Stimulated activated CD4-positive, alpha-beta T cell treated with anti-CD3 and anti-CD28 coated beads, Interleukin-12 subunit alpha, Interleukin-12 subunit beta, amount 100 ng/mL, for 4 hours (primary cell): ENCODE measurements around the gene SFXN5.
"Not testable (repeated sequence)": the region's sequence is repeated elsewhere in the genome, so short reads cannot be mapped to it uniquely, and the experiment has no call there.

ENCODE experiments used
- DNase-seq: peaks from one replicate; pipeline ENCODE4 v3.0.0-alpha.2; 2020

The SFXN5 gene

GRCh38 chr2:73100956-73101355 lies 29.4 kb upstream of the SFXN5 start:
- DNase-seq, result no peak

GRCh38 chr2:73099486-73099885 lies 28.0 kb upstream of the SFXN5 start:
- DNase-seq, result no peak

GRCh38 chr2:73095910-73096309 lies 24.4 kb upstream of the SFXN5 start:
- no peak for DNase-seq

- not testable (repeated sequence) for DNase-seq
Observed at GRCh38 chr2:73093601-73094218, 22.2 kb upstream of the SFXN5 start.

- no peak for DNase-seq
Observed at GRCh38 chr2:73092146-73092783, 20.8 kb upstream of the SFXN5 start.

GRCh38 chr2:73091696-73092095 lies 20.2 kb upstream of the SFXN5 start:
- no peak for DNase-seq

- no peak for DNase-seq
Observed at GRCh38 chr2:73091164-73091563, 19.7 kb upstream of the SFXN5 start.

GRCh38 chr2:73089270-73090030 lies 17.9 kb upstream of the SFXN5 start:
- no peak for DNase-seq

- no peak for DNase-seq
Observed at GRCh38 chr2:73088703-73089102, 17.2 kb upstream of the SFXN5 start.

- no peak for DNase-seq
Observed at GRCh38 chr2:73088211-73088610, 16.7 kb upstream of the SFXN5 start.

GRCh38 chr2:73087311-73087710 lies 15.8 kb upstream of the SFXN5 start:
- no peak for DNase-seq

GRCh38 chr2:73085691-73086090 lies 14.2 kb upstream of the SFXN5 start:
- peak; percentile 82 for DNase-seq

GRCh38 chr2:73084971-73085370 lies 13.5 kb upstream of the SFXN5 start:
- no peak for DNase-seq

- no peak for DNase-seq
Observed at GRCh38 chr2:73083886-73084800, 12.6 kb upstream of the SFXN5 start.

GRCh38 chr2:73082523-73083410 lies 11.3 kb upstream of the SFXN5 start:
- no peak for DNase-seq

- DNase-seq, result no peak
Observed at GRCh38 chr2:73081181-73081671, 9.7 kb upstream of the SFXN5 start.

- no peak for DNase-seq
Observed at GRCh38 chr2:73080321-73081131, 9.0 kb upstream of the SFXN5 start.

GRCh38 chr2:73079636-73080035 lies 8.1 kb upstream of the SFXN5 start:
- no peak for DNase-seq

- DNase-seq, result no peak
Observed at GRCh38 chr2:73078457-73079411, 7.2 kb upstream of the SFXN5 start.

- DNase-seq, result no peak
Observed at GRCh38 chr2:73077424-73077795, 5.9 kb upstream of the SFXN5 start.
